Sigmoid colon (tissue), 7 donors: ENCODE results near the gene FSTL5. TPM values are rescaled to one million over a fixed set of nuclear protein-coding genes. Genes with fewer than 3 reads are reported as not detected.

Source experiments
- DNase-seq: peaks from one replicate; pipeline ENCODE4 v3.0.0-alpha.2; 2019
- H3K27ac ChIP-seq, 4 donors: fragments of 200-600 bp; sonication (generic); one replicate each; pipeline ENCODE4 v1.5.1; 2016 to 2019; ENCODE audit warnings: mild to moderate bottlenecking in 1 of 4
- H3K27me3 ChIP-seq, 3 donors: fragments of 200-600 bp; sonication (generic); one replicate each; pipeline ENCODE4 v1.5.1; 2019; ENCODE audit warnings: mild to moderate bottlenecking in 1 of 3
- H3K36me3 ChIP-seq, 4 donors: fragments of 200-600 bp; sonication (generic); one replicate each; pipeline ENCODE4 v1.5.1; 2016 to 2019
- H3K4me1 ChIP-seq, 4 donors: fragments of 200-600 bp; sonication (generic); one replicate each; pipeline ENCODE4 v1.5.1; 2017 to 2019
- H3K4me3 ChIP-seq, 4 donors: fragments of 200-600 bp; sonication (generic); one replicate each; pipeline ENCODE4 v1.5.1; 2017 to 2019; ENCODE audit warnings: mild to moderate bottlenecking in 2 of 4, moderate library complexity in 1 of 4
- H3K9me3 ChIP-seq, 4 donors: fragments of 200-600 bp in 3 of 4; sonication (generic) in 3 of 4; one replicate each; pipeline versions ENCODE4 v1.5.1 to v1.6.1; 2013 to 2019
- EP300 ChIP-seq, 4 donors: sonication (generic); formaldehyde crosslinking; IDR thresholded peaks; one replicate each; pipeline ENCODE4 v1.6.1; 2017; ENCODE audit warnings: antibody characterized with exemption in 4 of 4
- POLR2A ChIP-seq, 2 donors: fragments of 450-650 bp; IDR thresholded peaks; one replicate each; pipeline ENCODE4 v1.6.1; 2016; ENCODE audit warnings: antibody characterized with exemption in 2 of 2, mild to moderate bottlenecking in 2 of 2, moderate library complexity in 2 of 2
- POLR2AphosphoS5 ChIP-seq, 4 donors: sonication (generic); formaldehyde crosslinking; IDR thresholded peaks; one replicate each; pipeline ENCODE4 v1.6.1; 2017; ENCODE audit warnings: antibody characterized with exemption in 4 of 4
- WGBS, 2 donors: extraction: QIAGEN DNeasy Blood & Tissue Kit; methylation state at CpG; one replicate each; pipeline ENCODE4 v1.1.7; 2013; 5-methylcytosine and 5-hydroxymethylcytosine counted together
- intact Hi-C: fragments of 100-400 bp; cut with DNase I; formaldehyde crosslinking; loops from one replicate; pipeline ENCODE4 v1.15.1; 2023
- polyA plus RNA-seq, 3 donors: library from polyadenylated mRNA; stranded (reverse); fragments of 200-250 nt; gene quantifications; one replicate each; pipeline ENCODE4 v1.2.3, GENCODE V29; 2013
- total RNA-seq, 4 donors: library from RNA; depleted of rRNA; stranded (reverse); fragments of >200 nt; gene quantifications; one replicate each; pipeline ENCODE4 v1.1.0, GENCODE V29; 2016
- TF ChIP-seq, protein P1 (sequence below), 4 experiments: fragments of 450-650 bp in 3 of 4; fragments of 200-600 bp in 1 of 4; IDR thresholded peaks; one replicate each; pipeline ENCODE4 v1.5.1; 2016 to 2019; ENCODE audit warnings: antibody characterized with exemption in 4 of 4, mild to moderate bottlenecking in 3 of 4, moderate library complexity in 2 of 4
- donor health status: healthy with polysubstance abuse.
- donor health status: Bipolar disorder and iron deficiency.
- donor health status: healthy.

FSTL5 gene
- total and polyA plus RNA-seq, 7 donors: 0.42 to 1.8 (median 0.82) TPM; not detected in 2

GRCh38 chr4:161583549-161583948, 580.3 kb downstream of the FSTL5 start:
- TF ChIP-seq EP300 (IDR thresholded peaks at IDR 0.05) (no peak), POLR2AphosphoS5 (IDR thresholded peaks at IDR 0.05) (no peak), POLR2A (IDR thresholded peaks at IDR 0.05) (no peak)
- TF ChIP-seq, protein P1, sequence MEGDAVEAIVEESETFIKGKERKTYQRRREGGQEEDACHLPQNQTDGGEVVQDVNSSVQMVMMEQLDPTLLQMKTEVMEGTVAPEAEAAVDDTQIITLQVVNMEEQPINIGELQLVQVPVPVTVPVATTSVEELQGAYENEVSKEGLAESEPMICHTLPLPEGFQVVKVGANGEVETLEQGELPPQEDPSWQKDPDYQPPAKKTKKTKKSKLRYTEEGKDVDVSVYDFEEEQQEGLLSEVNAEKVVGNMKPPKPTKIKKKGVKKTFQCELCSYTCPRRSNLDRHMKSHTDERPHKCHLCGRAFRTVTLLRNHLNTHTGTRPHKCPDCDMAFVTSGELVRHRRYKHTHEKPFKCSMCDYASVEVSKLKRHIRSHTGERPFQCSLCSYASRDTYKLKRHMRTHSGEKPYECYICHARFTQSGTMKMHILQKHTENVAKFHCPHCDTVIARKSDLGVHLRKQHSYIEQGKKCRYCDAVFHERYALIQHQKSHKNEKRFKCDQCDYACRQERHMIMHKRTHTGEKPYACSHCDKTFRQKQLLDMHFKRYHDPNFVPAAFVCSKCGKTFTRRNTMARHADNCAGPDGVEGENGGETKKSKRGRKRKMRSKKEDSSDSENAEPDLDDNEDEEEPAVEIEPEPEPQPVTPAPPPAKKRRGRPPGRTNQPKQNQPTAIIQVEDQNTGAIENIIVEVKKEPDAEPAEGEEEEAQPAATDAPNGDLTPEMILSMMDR (IDR thresholded peaks at IDR 0.05): no peak
- Histone ChIP-seq H3K4me3 (no peak overlapping the region), H3K27me3 (no peaks in the 10 kb centered on the region), H3K27ac (no peak overlapping the region), H3K9me3 (no peaks in the 10 kb centered on the region), H3K36me3 (no peaks in the 10 kb centered on the region), H3K4me1 (peaks cover 0 to 12% (median 4%) of the 10 kb centered on the region in 4 donors)
- DNase-seq: no peak
- intact Hi-C loops: no loop called here

- intact Hi-C loops: no loop called here
- Histone ChIP-seq H3K4me1 (peaks cover 0 to 12% (median 4%) of the 10 kb centered on the region in 4 donors), H3K36me3 (no peaks in the 10 kb centered on the region), H3K9me3 (no peaks in the 10 kb centered on the region), H3K27me3 (no peaks in the 10 kb centered on the region), H3K4me3 (no peak overlapping the region), H3K27ac (no peak overlapping the region)
- TF ChIP-seq POLR2AphosphoS5 (IDR thresholded peaks at IDR 0.05): no peak
- TF ChIP-seq EP300 (IDR thresholded peaks at IDR 0.05): no peak
- TF ChIP-seq, protein P1 (IDR thresholded peaks at IDR 0.05): no peak
- TF ChIP-seq POLR2A (IDR thresholded peaks at IDR 0.05): no peak
- 70% methylated on average over 7 of the region's 7 CpGs for WGBS, 2 donors
- DNase-seq: no peak
Measured at GRCh38 chr4:161581262-161582230, 582.3 kb downstream of the FSTL5 start.

GRCh38 chr4:161577579-161578301, 586.1 kb downstream of the FSTL5 start:
- H3K27ac ChIP-seq: peak overlapping the region in 1 of 4 donors; percentile 14
- TF ChIP-seq POLR2A (IDR thresholded peaks at IDR 0.05): no peak
- H3K4me1 ChIP-seq: peaks cover 0 to 12% (median 4%) of the 10 kb centered on the region in 4 donors
- no peak overlapping the region for H3K4me3 ChIP-seq
- H3K36me3 ChIP-seq: no peaks in the 10 kb centered on the region
- no peaks in the 10 kb centered on the region for H3K9me3 ChIP-seq
- no peaks in the 10 kb centered on the region for H3K27me3 ChIP-seq
- intact Hi-C loops: no loop called here
- WGBS, 2 donors: 66 to 70% methylated on average over 6 of the region's 6 CpGs
- DNase-seq: no peak

DNA sequence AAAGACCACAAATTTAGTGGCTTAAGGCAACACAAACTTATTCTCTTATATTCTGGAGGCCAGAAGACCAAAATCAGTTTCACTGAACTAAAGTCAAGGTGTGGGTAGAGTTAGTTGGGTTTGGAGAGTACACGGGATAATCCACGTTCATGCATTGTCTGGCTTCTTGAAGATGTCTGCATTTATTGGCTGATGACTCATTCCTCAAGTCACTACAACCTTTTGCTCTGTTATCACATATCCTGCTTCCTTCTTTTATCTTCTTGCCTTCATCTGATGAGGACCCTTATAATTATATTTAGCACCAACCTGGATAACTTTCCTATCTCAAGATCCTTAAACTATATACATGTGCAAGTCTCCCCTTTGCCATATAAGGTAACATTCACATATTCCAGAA, 590.0 kb downstream of the FSTL5 start:
- intact Hi-C loops: no loop called here
- TF ChIP-seq EP300 (IDR thresholded peaks at IDR 0.05): no peak
- no peak for TF ChIP-seq POLR2AphosphoS5 (IDR thresholded peaks at IDR 0.05)
- TF ChIP-seq, protein P1 (IDR thresholded peaks at IDR 0.05): no peak
- no peak for TF ChIP-seq POLR2A (IDR thresholded peaks at IDR 0.05)
- H3K27me3 ChIP-seq: no peaks in the 10 kb centered on the region
- H3K4me3 ChIP-seq: no peak overlapping the region
- no peak overlapping the region for H3K27ac ChIP-seq
- no peaks in the 10 kb centered on the region for H3K9me3 ChIP-seq
- no peaks in the 10 kb centered on the region for H3K36me3 ChIP-seq
- H3K4me1 ChIP-seq: no peaks in the 10 kb centered on the region
- no peak for DNase-seq
- 49 to 80% methylated on average over 2 of the region's 2 CpGs for WGBS, 2 donors

- no peaks in the 10 kb centered on the region for H3K36me3 ChIP-seq
- no peak for TF ChIP-seq EP300 (IDR thresholded peaks at IDR 0.05)
- TF ChIP-seq, protein P1 (IDR thresholded peaks at IDR 0.05): no peak
- no peak for TF ChIP-seq POLR2AphosphoS5 (IDR thresholded peaks at IDR 0.05)
- no peaks in the 10 kb centered on the region for H3K27me3 ChIP-seq
- H3K9me3 ChIP-seq: no peaks in the 10 kb centered on the region
- H3K4me1 ChIP-seq: no peaks in the 10 kb centered on the region
- WGBS, 2 donors: 93 to 98% methylated on average over 1 of the region's 1 CpG
- intact Hi-C loops: no loop called here
- no peak for DNase-seq
- no peak overlapping the region for H3K4me3 ChIP-seq
- H3K27ac ChIP-seq: no peak overlapping the region
Measured at GRCh38 chr4:161564230-161564834, 599.5 kb downstream of the FSTL5 start.
